Gastroesophageal sphincter (tissue), 4 donors: ENCODE data around the gene TNFRSF13B. TPM values are rescaled to one million over a fixed set of nuclear protein-coding genes. Genes with fewer than 3 reads are reported as not detected.

Experiments used
- ATAC-seq: fragments of 150-250 bp; one replicate; pipeline ENCODE4 v1.9.1; 2016; ENCODE audit warnings: mild to moderate bottlenecking, moderate library complexity
- H3K27ac ChIP-seq, 4 donors: fragments of 200-600 bp; sonication (generic) in 3 of 4; 1 replicate in 3 of 4; 2 replicates in 1 of 4; pipeline ENCODE4 v1.5.1; 2016 to 2019
- H3K27me3 ChIP-seq: fragments of 200-600 bp; sonication (generic); one replicate; pipeline ENCODE4 v1.5.1; 2019
- H3K36me3 ChIP-seq, 2 donors: fragments of 200-600 bp; sonication (generic); one replicate each; pipeline ENCODE4 v1.5.1; 2019; ENCODE audit warnings: control low read depth in 1 of 2
- H3K4me1 ChIP-seq, 3 donors: fragments of 200-600 bp; sonication (generic); 1 replicate in 2 of 3; 2 replicates in 1 of 3; pipeline ENCODE4 v1.5.1; 2016 to 2019; ENCODE audit warnings: control low read depth in 2 of 3
- H3K4me3 ChIP-seq, 2 donors: fragments of 200-600 bp; sonication (generic); one replicate each; pipeline ENCODE4 v1.5.1; 2019; ENCODE audit warnings: mild to moderate bottlenecking in 1 of 2, moderate library complexity in 1 of 2
- H3K9me3 ChIP-seq, 3 donors: fragments of 200-600 bp; sonication (generic); one replicate each; pipeline ENCODE4 v1.5.1; 2017 to 2019; ENCODE audit warnings: control low read depth in 2 of 3
- CTCF ChIP-seq, 4 experiments: fragments of 200-600 bp in 2 of 4; fragments of 450-650 bp in 2 of 4; sonication (generic) in 1 of 4; IDR thresholded peaks; one replicate each; pipeline ENCODE4 v1.5.1; 2017 to 2019; ENCODE audit warnings: antibody characterized with exemption in 4 of 4, mild to moderate bottlenecking in 2 of 4, moderate library complexity in 2 of 4
- EP300 ChIP-seq: sonication (generic); formaldehyde crosslinking; IDR thresholded peaks from one replicate; pipeline ENCODE4 v1.6.1; 2017; ENCODE audit warnings: antibody characterized with exemption, mild to moderate bottlenecking
- POLR2A ChIP-seq, 2 donors: fragments of 450-650 bp; IDR thresholded peaks; one replicate each; pipeline ENCODE4 v1.6.1; 2017; ENCODE audit warnings: antibody characterized with exemption in 2 of 2, mild to moderate bottlenecking in 2 of 2, moderate library complexity in 1 of 2
- POLR2AphosphoS5 ChIP-seq: sonication (generic); formaldehyde crosslinking; IDR thresholded peaks from one replicate; pipeline ENCODE4 v1.6.1; 2017; ENCODE audit warnings: antibody characterized with exemption
- WGBS, 2 donors: methylation state at CpG; one replicate each; pipeline ENCODE4 v1.1.5; 2018; ENCODE audit warnings: low coverage in 1 of 2; 5-methylcytosine and 5-hydroxymethylcytosine counted together
- total RNA-seq, 4 donors: library from RNA; depleted of rRNA; stranded (reverse); fragments of >200 nt; gene quantifications; one replicate each; pipeline ENCODE4 v1.1.0, GENCODE V29; 2016

TNFRSF13B gene
- total RNA-seq, 4 donors from 2014 or later: 0.81 TPM; not detected in 3

DNA sequence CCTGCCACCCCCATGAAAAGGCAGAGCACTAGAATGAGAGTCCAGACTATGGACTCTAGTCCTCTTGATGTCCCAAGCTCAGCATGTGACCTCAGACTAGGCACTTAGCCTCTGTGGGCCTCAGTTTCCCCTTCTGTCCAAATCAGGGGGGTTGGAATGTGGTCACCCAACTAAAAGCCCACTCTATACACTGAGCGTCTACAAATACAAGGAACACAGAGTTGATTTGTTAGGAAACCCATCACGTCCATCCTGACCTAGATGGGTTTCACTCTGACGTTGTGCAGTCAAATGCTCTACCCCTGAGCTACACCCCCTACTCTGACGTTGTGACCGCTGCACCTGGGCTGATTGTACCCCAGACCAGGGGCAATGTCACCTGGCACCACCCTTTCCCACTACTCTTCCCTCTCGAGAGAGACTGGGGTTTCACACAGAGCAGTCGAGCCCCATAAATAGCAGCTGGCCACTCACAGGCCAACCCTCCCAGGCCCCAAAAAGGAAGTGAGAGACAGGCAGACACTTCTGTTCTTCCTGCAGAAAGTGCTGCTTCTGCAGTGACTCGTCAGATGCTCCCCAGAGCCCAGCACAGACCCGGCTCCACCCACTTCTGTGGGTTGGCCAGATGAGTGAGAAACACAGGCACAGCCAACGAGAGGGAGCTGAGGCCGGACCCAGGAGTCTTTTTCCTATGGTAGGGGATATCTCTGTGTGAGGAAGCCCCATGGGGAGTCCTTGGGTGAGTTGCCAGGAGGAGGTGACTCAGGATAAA lies 16.1 kb upstream of the TNFRSF13B start:
- H3K36me3 ChIP-seq: no peaks in the 10 kb centered on the region
- peak; percentile 72 for ATAC-seq
- H3K27me3 ChIP-seq: no peaks in the 10 kb centered on the region
- H3K27ac ChIP-seq: no peak overlapping the region
- TF ChIP-seq POLR2AphosphoS5: no peak
- no peak for TF ChIP-seq POLR2A (IDR thresholded peaks at IDR 0.05)
- no peak for TF ChIP-seq CTCF (IDR thresholded peaks at IDR 0.05)
- TF ChIP-seq EP300: no peak
- H3K4me3 ChIP-seq: no peak overlapping the region
- H3K9me3 ChIP-seq: no peaks in the 10 kb centered on the region
- peaks cover 0 to 14% (median 0%) of the 10 kb centered on the region in 3 donors for H3K4me1 ChIP-seq
- 77% methylated on average over 4 of the region's 11 CpGs; no CpG with 5 or more reads in 1 of the 2 donors for WGBS, 2 donors

- H3K27ac ChIP-seq: no peak overlapping the region
- 80 to 81% methylated on average over 2 to 6 of the region's 10 CpGs for WGBS, 2 donors
- ATAC-seq: no peak
Measured at GRCh38 chr17:16987066-16987829, 15.3 kb upstream of the TNFRSF13B start.

GRCh38 chr17:16986391-16986790 lies 14.5 kb upstream of the TNFRSF13B start:
- Histone ChIP-seq H3K36me3 (no peaks in the 10 kb centered on the region), H3K4me1 (peaks cover 0 to 12% (median 0%) of the 10 kb centered on the region in 3 donors), H3K9me3 (no peaks in the 10 kb centered on the region), H3K4me3 (no peak overlapping the region), H3K27ac (no peak overlapping the region), H3K27me3 (no peaks in the 10 kb centered on the region)
- no peak for TF ChIP-seq POLR2A (IDR thresholded peaks at IDR 0.05)
- no peak for TF ChIP-seq CTCF (IDR thresholded peaks at IDR 0.05)
- TF ChIP-seq EP300: no peak
- WGBS, 2 donors: 86 to 100% methylated on average over 1 of the region's 1 CpG
- ATAC-seq: no peak

More at GRCh38 chr17:16987066-16987829, 15.3 kb upstream of the TNFRSF13B start:
- no peak overlapping the region for H3K4me3 ChIP-seq
- peaks cover 0 to 14% (median 0%) of the 10 kb centered on the region in 3 donors for H3K4me1 ChIP-seq
- TF ChIP-seq EP300 (no peak), CTCF (IDR thresholded peaks at IDR 0.05) (no peak), POLR2AphosphoS5 (no peak), POLR2A (IDR thresholded peaks at IDR 0.05) (no peak)
- no peaks in the 10 kb centered on the region for H3K9me3 ChIP-seq
- H3K27me3 ChIP-seq: no peaks in the 10 kb centered on the region
- no peaks in the 10 kb centered on the region for H3K36me3 ChIP-seq

DNA sequence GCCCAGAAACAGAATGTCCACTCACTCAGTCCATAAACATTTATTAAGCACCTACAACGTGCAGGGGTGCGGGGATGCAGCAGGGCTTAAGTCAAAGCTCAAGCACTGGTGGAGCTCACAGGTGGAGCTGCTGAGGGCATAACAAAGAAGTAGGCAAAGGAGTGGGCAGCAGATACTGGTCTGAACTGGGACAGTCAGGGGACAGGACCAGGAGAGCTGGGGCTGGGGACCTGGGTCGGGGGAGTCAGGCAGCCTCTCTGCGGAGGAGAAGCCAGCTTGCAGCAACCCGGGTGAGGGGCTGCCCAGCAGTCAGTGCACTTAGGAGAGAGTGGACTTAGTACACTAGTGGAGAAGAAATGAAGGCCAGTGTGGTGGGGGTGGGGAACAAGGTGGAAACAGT lies 10.0 kb upstream of the TNFRSF13B start:
- Histone ChIP-seq H3K9me3 (no peaks in the 10 kb centered on the region), H3K4me1 (no peaks in the 10 kb centered on the region), H3K27me3 (peaks cover 8% of the 10 kb centered on the region), H3K27ac (no peak overlapping the region), H3K36me3 (no peaks in the 10 kb centered on the region), H3K4me3 (no peak overlapping the region)
- ATAC-seq: no peak
- TF ChIP-seq CTCF (IDR thresholded peaks at IDR 0.05): no peak
- WGBS, 2 donors: 69 to 79% methylated on average over 3 of the region's 5 CpGs
